K562 (cell line): ENCODE measurements around the gene SLC2A14. TPM values are rescaled to one million over a fixed set of nuclear protein-coding genes. Genes with fewer than 3 reads are reported as not detected.
"Not testable (repeated sequence)": the region's sequence is repeated elsewhere in the genome, so short reads cannot be mapped to it uniquely, and the experiment has no call there.

Experiments used
- ATAC-seq: fragments of 200-7000 bp; cut with Tn5 transposase; 3 replicates; pipeline ENCODE4 v1.9.1; 2020; ENCODE audit warnings: moderate library complexity
- BruUV-seq: library from RNA; stranded (reverse); fragments of 400-500 nt; replicated peaks from 2 replicates; lab custom pipeline; 2021; lab: Mats Ljungman, UMichigan
- CTCF ChIA-PET: fragments of 300-600 bp; formaldehyde crosslinking; extraction: SDS; loops from one replicate; lab custom pipeline; 2021; ENCODE audit warnings: low intra/inter-chr PET ratio; lab: Yijun Ruan, JAX
- POLR2A ChIA-PET: fragments of 300-600, 350-650 bp; sonication (Branson Sonifier 250); formaldehyde crosslinking; extraction: SDS; loops from one replicate; lab custom pipeline; 2021; ENCODE audit warnings: antibody characterized with exemption, inconsistent platforms; lab: Yijun Ruan, JAX
- DNase-seq, 4 experiments: peaks; one replicate each; pipeline versions ENCODE4 v3.0.0 to v3.0.0-alpha.2; 2011 to 2018; ENCODE audit warnings: low spot score in 3 of 4, mixed read lengths in 3 of 4; ENCODE audit errors: extremely low read depth in 1 of 4
- FAIRE-seq: peaks from 2 replicates; lab custom pipeline; 2011; peaks lifted over from hg19 to GRCh38; lab: Jason Lieb, UNC
- H2AFZ ChIP-seq: 2 replicates; pipeline ENCODE4 v1.6.0; 2011; ENCODE audit warnings: low read depth, low read length, control low read depth, inconsistent platforms
- H3K27ac ChIP-seq: fragments of 200-600 bp; 3 replicates; pipeline ENCODE4 v1.8.0; 2011; ENCODE audit warnings: low read depth, mild to moderate bottlenecking, control low read depth, inconsistent platforms, low read length, moderate library complexity, mixed read lengths; ENCODE audit errors: extremely low read depth
- H3K27me3 ChIP-seq, 2 experiments: fragments of 300-600 bp in 1 of 2; 2 replicates in 1 of 2; 3 replicates in 1 of 2; pipeline versions ENCODE4 v1.6.0 to v1.8.0; 2011; ENCODE audit warnings: inconsistent platforms in 2 of 2, low read length in 2 of 2, mild to moderate bottlenecking in 1 of 2, mixed read lengths in 1 of 2, moderate library complexity in 1 of 2; ENCODE audit not compliant: control insufficient read depth in 2 of 2, insufficient read depth in 2 of 2
- H3K36me3 ChIP-seq: fragments of 300-600 bp; 3 replicates; pipeline ENCODE4 v1.8.0; 2011; ENCODE audit warnings: mild to moderate bottlenecking, low read length, inconsistent platforms; ENCODE audit not compliant: control insufficient read depth, insufficient read depth
- H3K4me1 ChIP-seq, 2 experiments: fragments of 200-600 bp in 1 of 2; replicated peaks in 1 of 2; 2 replicates in 1 of 2; 3 replicates in 1 of 2; pipeline versions ENCODE4 v1.5.1 to v1.8.0; 2011; ENCODE audit warnings: inconsistent platforms in 2 of 2, low read length in 2 of 2, mild to moderate bottlenecking in 1 of 2, mixed read lengths in 1 of 2, moderate library complexity in 1 of 2; ENCODE audit not compliant: control insufficient read depth in 2 of 2, insufficient read depth in 2 of 2
- H3K4me2 ChIP-seq: 2 replicates; pipeline ENCODE4 v1.6.1; 2011; ENCODE audit warnings: low read length, control low read depth, inconsistent platforms, mixed read lengths; ENCODE audit not compliant: insufficient read depth
- H3K4me3 ChIP-seq: fragments of 200-600 bp; sonication (generic), shearing (Covaris generic); 2 replicates; pipeline ENCODE4 v1.5.1; 2016; ENCODE audit warnings: control low read depth, inconsistent platforms
- H3K79me2 ChIP-seq: fragments of 200-600 bp; 3 replicates; pipeline ENCODE4 v1.8.0; 2011; ENCODE audit warnings: low read length, inconsistent platforms; ENCODE audit not compliant: control insufficient read depth, insufficient read depth
- H3K9ac ChIP-seq, 2 experiments: 2 replicates each; pipeline versions ENCODE4 v1.6.0 to v1.6.1; 2011; ENCODE audit warnings: low read depth in 2 of 2, low read length in 2 of 2, control low read depth in 1 of 2, inconsistent platforms in 1 of 2, mild to moderate bottlenecking in 1 of 2, mixed read lengths in 1 of 2; ENCODE audit not compliant: insufficient read depth in 1 of 2
- H3K9me1 ChIP-seq: one replicate; pipeline ENCODE4 v1.6.0; 2011; ENCODE audit warnings: inconsistent platforms, mild to moderate bottlenecking, low read length, moderate library complexity; ENCODE audit not compliant: control insufficient read depth, insufficient read depth
- H3K9me3 ChIP-seq: replicated peaks from 2 replicates; pipeline ENCODE4 v1.5.1; 2011; ENCODE audit warnings: low read depth, low read length, inconsistent platforms; ENCODE audit not compliant: control insufficient read depth, insufficient read depth
- H4K20me1 ChIP-seq: replicated peaks from 2 replicates; pipeline ENCODE4 v1.6.1; 2011; ENCODE audit warnings: low read length, inconsistent platforms, mixed read lengths; ENCODE audit not compliant: control insufficient read depth, insufficient read depth
- NFYB ChIP-seq: IDR thresholded peaks from 2 replicates; pipeline ENCODE4 v1.6.1; 2011; ENCODE audit warnings: mild to moderate bottlenecking, moderate library complexity; ENCODE audit not compliant: insufficient read length; ENCODE audit errors: extremely low read depth
- SPI1 ChIP-seq: IDR thresholded peaks from 2 replicates; pipeline ENCODE4 v1.6.1; 2011; ENCODE audit warnings: low read depth, low read length, control low read depth, borderline replicate concordance
- whole genome bisulfite sequencing: fragments of 100-300 bp; shearing (Covaris generic); methylation state at CpG from one replicate; pipeline ENCODE4 v1.1.6; 2016; ENCODE audit warnings: low coverage, mixed read lengths; ENCODE audit not compliant: insufficient coverage; ENCODE audit errors: missing lambda C conversion rate; 5-methylcytosine and 5-hydroxymethylcytosine counted together
- in situ Hi-C: fragments of 300-500 bp; cut with MboI; formaldehyde crosslinking; loops from 4 replicates; pipeline ENCODE4 v1.15.0; 2018; ENCODE audit warnings: inconsistent platforms, mixed read lengths
- intact Hi-C: fragments of 100-400 bp; cut with micrococcal nuclease; formaldehyde crosslinking; loops from 2 replicates; pipeline ENCODE4 v1.14.2; 2022
- polyA plus RNA-seq, 8 experiments: library from polyadenylated mRNA; depleted of rRNA in 4 of 8; stranded (reverse) in 5 of 8; unstranded in 3 of 8; fragments of >200 nt; fragmentation: Nextera tagmentation in 2 of 8; fragmentation: Illumina TruSeq in 1 of 8; extraction: Ambion mirVana in 2 of 8; extraction: Trizol in 1 of 8; gene quantifications; 2 replicates each; pipeline versions ENCODE4 v1.2.1 to v1.2.3, GENCODE V29; 2011 to 2014; ENCODE audit warnings: inconsistent platforms in 1 of 8, missing spikeins in 1 of 8
- total RNA-seq, 7 experiments: library from RNA; depleted of rRNA in 6 of 7; stranded (reverse); fragments of >200 nt in 6 of 7; fragmentation: Illumina TruSeq in 2 of 7; extraction: Trizol in 2 of 7; gene quantifications; 2 replicates each; pipeline versions ENCODE4 v1.2.1 to v1.2.3, GENCODE V29; 2011 to 2021; ENCODE audit warnings: low replicate concordance in 1 of 7
- TF ChIP-seq, protein P1 (sequence below): fragments of 250-450 bp; sonication (Bioruptor Pico); IDR thresholded peaks from 2 replicates; pipeline ENCODE4 v1.8.0; 2022; ENCODE audit warnings: moderate library complexity, mild to moderate bottlenecking, inconsistent platforms

The SLC2A14 gene
- total and polyA plus RNA-seq, 9 of the 15 experiments (the other 6 are each of a cell fraction or from before 2014, with no cell fraction given) = 0.13 to 8.9 (median 4.8) TPM; not detected in 1

DNA sequence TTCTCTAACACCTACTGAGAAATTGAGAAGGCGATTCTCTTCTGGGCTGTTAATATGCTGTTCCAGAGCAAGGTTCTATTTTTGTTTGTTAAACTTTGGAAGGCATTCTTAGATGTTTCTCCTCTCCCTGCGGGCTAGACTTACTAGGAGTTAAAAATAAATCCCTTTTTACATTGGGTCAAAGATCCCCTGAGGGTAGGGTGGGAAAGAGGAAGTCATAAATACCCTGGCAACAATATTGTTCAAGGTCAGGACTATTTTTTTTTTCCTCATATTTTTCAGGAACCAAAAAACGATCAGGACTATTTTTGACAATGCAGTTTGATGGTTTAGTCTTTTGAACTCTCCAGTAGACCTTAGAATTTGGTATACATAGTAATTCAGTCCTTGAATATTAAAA lies 12.0 kb upstream of the SLC2A14 start:
- FAIRE-seq (no peak), ATAC-seq (no peak), DNase-seq (no peak)
- Histone ChIP-seq H3K9me1 (no peaks in the 10 kb centered on the region), H3K4me1 (no peaks in the 10 kb centered on the region), H3K9ac (no peak overlapping the region), H3K27ac (no peak overlapping the region), H2AFZ (no peak overlapping the region), H4K20me1 (no peaks in the 10 kb centered on the region), H3K9me3 (no peaks in the 10 kb centered on the region), H3K4me3 (no peak overlapping the region), H3K4me2 (no peak overlapping the region), H3K27me3 (no peaks in the 10 kb centered on the region), H3K79me2 (no peaks in the 10 kb centered on the region), H3K36me3 (no peaks in the 10 kb centered on the region)
- TF ChIP-seq, protein P1, sequence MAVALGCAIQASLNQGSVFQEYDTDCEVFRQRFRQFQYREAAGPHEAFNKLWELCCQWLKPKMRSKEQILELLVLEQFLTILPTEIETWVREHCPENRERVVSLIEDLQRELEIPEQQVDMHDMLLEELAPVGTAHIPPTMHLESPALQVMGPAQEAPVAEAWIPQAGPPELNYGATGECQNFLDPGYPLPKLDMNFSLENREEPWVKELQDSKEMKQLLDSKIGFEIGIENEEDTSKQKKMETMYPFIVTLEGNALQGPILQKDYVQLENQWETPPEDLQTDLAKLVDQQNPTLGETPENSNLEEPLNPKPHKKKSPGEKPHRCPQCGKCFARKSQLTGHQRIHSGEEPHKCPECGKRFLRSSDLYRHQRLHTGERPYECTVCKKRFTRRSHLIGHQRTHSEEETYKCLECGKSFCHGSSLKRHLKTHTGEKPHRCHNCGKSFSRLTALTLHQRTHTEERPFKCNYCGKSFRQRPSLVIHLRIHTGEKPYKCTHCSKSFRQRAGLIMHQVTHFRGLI (CRISPR knock-in tag) = no peak
- TF ChIP-seq SPI1 = peak; percentile 60
- ChIA-PET CTCF (no interaction called here), POLR2A (interaction anchor here (1.0 kb wide), 1 partner anchor 25 kb away, joined by 3 read pairs; no protein-coding TSS in a partner anchor)
- intact Hi-C loops (no loop called here), in situ Hi-C loops (no loop called here)
- BruUV-seq = no TSS peak
- 6% methylated on average over 3 of the region's 3 CpGs for WGBS

- peak; percentile 54 for TF ChIP-seq NFYB
- in situ Hi-C loops, H3K4me3 ChIP-seq, H3K4me1 ChIP-seq, ATAC-seq, H3K27ac ChIP-seq, H3K9me3 ChIP-seq, BruUV-seq, H3K9me1 ChIP-seq, DNase-seq, H3K79me2 ChIP-seq, H3K4me2 ChIP-seq, H3K9ac ChIP-seq, POLR2A ChIA-PET, H3K36me3 ChIP-seq, CTCF ChIA-PET, FAIRE-seq, H4K20me1 ChIP-seq, H3K27me3 ChIP-seq, intact Hi-C loops, H2AFZ ChIP-seq: not testable (repeated sequence)
- 43% methylated on average over 3 of the region's 4 CpGs for WGBS
These were observed 9.0 kb upstream of the SLC2A14 start for GRCh38 chr12:7881736-7882120.

DNA sequence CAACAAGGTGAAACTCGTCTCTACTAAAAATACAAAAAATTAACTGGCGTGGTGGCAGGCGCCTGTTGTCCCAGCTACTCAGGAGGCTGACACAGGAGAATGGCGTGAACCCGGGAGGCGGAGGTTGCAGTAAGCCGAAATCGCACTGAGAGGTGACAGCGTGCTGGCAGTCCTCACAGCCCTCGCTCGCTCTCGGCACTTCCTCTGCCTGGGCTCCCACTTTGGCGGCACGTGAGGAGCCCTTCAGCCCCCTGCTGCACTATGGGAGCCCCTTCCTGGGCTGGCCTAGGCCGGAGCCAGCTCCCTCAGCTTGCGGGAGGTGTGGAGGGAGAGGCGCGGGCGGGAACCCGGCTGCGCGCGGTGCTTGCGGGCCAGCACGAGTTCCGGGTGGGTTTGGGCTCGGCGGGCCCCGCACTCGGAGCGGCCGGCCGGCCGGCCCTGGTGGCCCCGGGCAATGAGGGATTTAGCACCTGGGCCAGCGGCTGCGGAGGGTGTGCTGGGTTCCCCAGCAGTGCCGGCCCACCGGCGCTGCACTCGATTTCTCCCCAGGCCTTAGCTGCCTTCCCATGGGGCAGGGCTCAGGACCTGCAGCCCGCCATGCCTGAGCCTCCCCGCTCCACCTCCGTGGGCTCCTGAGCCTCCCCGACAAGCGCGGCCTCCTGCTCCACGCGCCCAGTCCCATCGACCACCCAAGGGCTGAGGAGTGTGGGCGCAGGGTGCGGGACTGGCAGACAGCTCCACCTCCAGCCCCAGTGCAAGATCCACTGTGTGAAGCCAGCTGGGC lies 8.4 kb upstream of the SLC2A14 start:
- FAIRE-seq, CTCF ChIA-PET, H3K27ac ChIP-seq, H4K20me1 ChIP-seq, H3K27me3 ChIP-seq, H3K4me3 ChIP-seq, POLR2A ChIA-PET, ATAC-seq, H2AFZ ChIP-seq, H3K9ac ChIP-seq, BruUV-seq, H3K79me2 ChIP-seq, H3K36me3 ChIP-seq, H3K9me3 ChIP-seq, intact Hi-C loops, in situ Hi-C loops, H3K9me1 ChIP-seq, H3K4me2 ChIP-seq, H3K4me1 ChIP-seq, DNase-seq: not testable (repeated sequence)
- 82% methylated on average over 16 of the region's 52 CpGs for WGBS
